HepG2 (cell line): ENCODE data around the gene ATP8B2.

Source experiments
- CTCF ChIP-seq: sonication (generic); formaldehyde crosslinking; IDR thresholded peaks from 2 replicates; pipeline ENCODE4 v1.5.0; 2020; ENCODE audit warnings: mild to moderate bottlenecking, missing genetic modification reagents, moderate library complexity
- JUNB ChIP-seq: sonication (generic); formaldehyde crosslinking; IDR thresholded peaks from 2 replicates; pipeline ENCODE4 v1.8.0; 2022; ENCODE audit warnings: missing genetic modification reagents, mild to moderate bottlenecking, borderline replicate concordance
- MAX ChIP-seq: IDR thresholded peaks from 2 replicates; pipeline ENCODE4 v1.6.1; 2012; ENCODE audit warnings: inconsistent platforms
- NPAS2 ChIP-seq: sonication (generic); formaldehyde crosslinking; IDR thresholded peaks from 2 replicates; pipeline ENCODE4 v1.8.0; 2022; ENCODE audit warnings: mild to moderate bottlenecking, missing genetic modification reagents, borderline replicate concordance
- NRL ChIP-seq: sonication (generic); formaldehyde crosslinking; IDR thresholded peaks from 2 replicates; pipeline ENCODE4 v1.5.0; 2020; ENCODE audit warnings: missing genetic modification reagents, mild to moderate bottlenecking, moderate library complexity, borderline replicate concordance
- POLR2A ChIP-seq, 2 experiments: IDR thresholded peaks; 2 replicates each; pipeline ENCODE4 v1.6.1; 2011; ENCODE audit warnings: low read depth in 2 of 2, low read length in 2 of 2, mild to moderate bottlenecking in 1 of 2, moderate library complexity in 1 of 2; ENCODE audit not compliant: insufficient read depth in 1 of 2
- POLR2AphosphoS5 ChIP-seq: IDR thresholded peaks from 2 replicates; pipeline ENCODE4 v1.6.1; 2012; ENCODE audit warnings: low read depth, low read length
- RFX5 ChIP-seq: IDR thresholded peaks from 2 replicates; pipeline ENCODE4 v1.6.1; 2011; ENCODE audit warnings: low read depth, low read length, improper control_type of control experiment
- SP1 ChIP-seq, 2 experiments: fragments of 450-650 bp in 1 of 2; sonication (generic) in 1 of 2; formaldehyde crosslinking in 1 of 2; IDR thresholded peaks; 2 replicates each; pipeline versions ENCODE4 v1.4.0 to v1.6.1; 2016 to 2020; ENCODE audit warnings: missing genetic modification reagents in 1 of 2
- ZBTB21 ChIP-seq: sonication (generic); formaldehyde crosslinking; IDR thresholded peaks from 2 replicates; pipeline ENCODE4 v1.4.0; 2020; ENCODE audit warnings: missing genetic modification reagents
- ZNF577 ChIP-seq: sonication (generic); formaldehyde crosslinking; IDR thresholded peaks from 2 replicates; pipeline ENCODE4 v1.4.0; 2020; ENCODE audit warnings: mild to moderate bottlenecking, low read depth, missing genetic modification reagents, borderline replicate concordance
- ZNF646 ChIP-seq: sonication (generic); formaldehyde crosslinking; IDR thresholded peaks from 2 replicates; pipeline ENCODE4 v1.9.0; 2021; ENCODE audit warnings: mild to moderate bottlenecking, missing genetic modification reagents

- TF ChIP-seq RFX5 (no peak), JUNB (CRISPR knock-in tag) (no peak), ZNF646 (CRISPR knock-in tag) (no peak), POLR2A (IDR thresholded peaks at IDR 0.05; ENCODE audit: insufficient read depth in 1 of 2, low read depth in 2 of 2, low read length in 2 of 2) (no peak), CTCF (CRISPR knock-in tag) (peak; percentile 29), NPAS2 (CRISPR knock-in tag) (no peak), MAX (no peak), ZBTB21 (CRISPR knock-in tag) (no peak), ZNF577 (CRISPR knock-in tag) (no peak), SP1 (IDR thresholded peaks at IDR 0.05) (no peak), SP1 (CRISPR knock-in tag; IDR thresholded peaks at IDR 0.05) (no peak), NRL (CRISPR knock-in tag) (no peak), POLR2AphosphoS5 (no peak)
These were observed 3.8 kb downstream of the ATP8B2 start for GRCh38 chr1:154329152-154329521.
